ENCODE results near the gene NDUFB6.
A peak's percentile ranks its signal among the peaks of the same experiment; 100 is the strongest.
"Not testable (repeated sequence)": the region's sequence is repeated elsewhere in the genome, so short reads cannot be mapped to it uniquely, and the experiment has no call there.

NDUFB6 gene

GRCh38 chr9:32570262-32570661, 2.7 kb downstream of the NDUFB6 start:
- no peak for DNase-seq

GRCh38 chr9:32566770-32567169, 6.2 kb downstream of the NDUFB6 start:
- DNase-seq = no peak

GRCh38 chr9:32565967-32566366, 7.0 kb downstream of the NDUFB6 start:
- DNase-seq = no peak

- no peak for DNase-seq
These were observed 14.5 kb downstream of the NDUFB6 start for GRCh38 chr9:32558408-32558934.

- no peak for DNase-seq
These were observed 18.4 kb downstream of the NDUFB6 start for GRCh38 chr9:32554591-32554990.

- no peak for DNase-seq
These were observed 18.9 kb downstream of the NDUFB6 start for GRCh38 chr9:32554107-32554506.

GRCh38 chr9:32552172-32552872, 20.6 kb downstream of the NDUFB6 start, which contains the start of the genes SMIM27 and TOPORS:
TSS of gene SMIM27 (plus strand) at chr9:32552327. CDS start at chr9:32552435, 108 bp downstream.
TSS of gene TOPORS (minus strand) at chr9:32552586. CDS start at chr9:32552436, 150 bp downstream.
- peak; percentile 90 for DNase-seq

GRCh38 chr9:32551276-32552051, 21.5 kb downstream of the NDUFB6 start:
- peak; percentile 51 for DNase-seq

- DNase-seq = peak; percentile 91
These were observed 22.2 kb downstream of the NDUFB6 start for GRCh38 chr9:32550562-32551275.

- peak; percentile 32 for DNase-seq
These were observed 22.8 kb downstream of the NDUFB6 start for GRCh38 chr9:32550150-32550561.

GRCh38 chr9:32548213-32548612, 24.7 kb downstream of the NDUFB6 start:
- DNase-seq = not testable (repeated sequence)

- no peak for DNase-seq
These were observed 27.1 kb downstream of the NDUFB6 start for GRCh38 chr9:32545884-32546283.

GRCh38 chr9:32543047-32543446, 29.9 kb downstream of the NDUFB6 start:
- DNase-seq = no peak

GRCh38 chr9:32533816-32534215, 39.1 kb downstream of the NDUFB6 start:
- no peak for DNase-seq

- DNase-seq = no peak
These were observed 39.6 kb downstream of the NDUFB6 start for GRCh38 chr9:32533336-32533735.

- no peak for DNase-seq
These were observed 46.3 kb downstream of the NDUFB6 start for GRCh38 chr9:32526707-32527048.

GRCh38 chr9:32526041-32526706, 46.8 kb downstream of the NDUFB6 start, which contains the start of gene RIGI:
TSS of gene RIGI (minus strand) at chr9:32526196. CDS start at chr9:32526166, 30 bp downstream.
- DNase-seq = peak; percentile 92

GRCh38 chr9:32525709-32526030, 47.3 kb downstream of the NDUFB6 start:
- DNase-seq = no peak

GRCh38 chr9:32524892-32525708, 47.9 kb downstream of the NDUFB6 start:
- no peak for DNase-seq

- not testable (repeated sequence) for DNase-seq
These were observed 48.4 kb downstream of the NDUFB6 start for GRCh38 chr9:32524558-32524891.

- DNase-seq = no peak
These were observed 49.0 kb downstream of the NDUFB6 start for GRCh38 chr9:32523910-32524309.

GRCh38 chr9:32518276-32518675, 54.7 kb downstream of the NDUFB6 start:
- no peak for DNase-seq
